ENCODE data around the gene PPIL3. TPM values are rescaled to one million over a fixed set of nuclear protein-coding genes. Genes with fewer than 3 reads are reported as not detected.

Gene PPIL3
- total RNA-seq, 1 donor: 43.1 TPM

Small RNA genes lying within 50 kb of the gene (small RNA-seq; reads per million reads assigned to genes)
- gene RF00019 (not detected), gene RNA5SP115 (not detected), gene RNU6-312P (not detected), gene RNU6-31P (not detected), gene RNU6-762P (not detected)

Other genes starting within 250 kb of the PPIL3 start
- 135 TPM for gene BZW1, start 77.2 kb downstream of the PPIL3 start, total RNA-seq
- gene CLK1, start 24.4 kb downstream of the PPIL3 start, total RNA-seq: 84.8 TPM
- gene NIF3L1, start 294 bp upstream of the PPIL3 start, total RNA-seq: 19.7 TPM
- 7.5 TPM for gene ORC2, start 74.6 kb upstream of the PPIL3 start, total RNA-seq
- 8.3 TPM for gene HYCC2, start 182.6 kb upstream of the PPIL3 start, total RNA-seq
- 10.2 TPM for gene NDUFB3, start 182.9 kb upstream of the PPIL3 start, total RNA-seq
- gene CFLAR, start 227.1 kb upstream of the PPIL3 start, total RNA-seq: 118 TPM